Renal cortical epithelial cell (primary cell): ENCODE measurements around the gene CHST12. TPM values are rescaled to one million over a fixed set of nuclear protein-coding genes. Genes with fewer than 3 reads are reported as not detected.
"Not testable (repeated sequence)": the region's sequence is repeated elsewhere in the genome, so short reads cannot be mapped to it uniquely, and the experiment has no call there.

Source experiments
- DNase-seq: peaks from one replicate; pipeline ENCODE4 v3.0.0-alpha.2; 2011; ENCODE audit warnings: low read depth
- total RNA-seq: library from RNA; depleted of rRNA; stranded (reverse); fragments of >200 nt; gene quantifications from 2 replicates; pipeline ENCODE4 v1.2.3, GENCODE V29; 2014

Gene CHST12
- total RNA-seq, 1 donor from 2014 or later = 15.1 TPM

DNA sequence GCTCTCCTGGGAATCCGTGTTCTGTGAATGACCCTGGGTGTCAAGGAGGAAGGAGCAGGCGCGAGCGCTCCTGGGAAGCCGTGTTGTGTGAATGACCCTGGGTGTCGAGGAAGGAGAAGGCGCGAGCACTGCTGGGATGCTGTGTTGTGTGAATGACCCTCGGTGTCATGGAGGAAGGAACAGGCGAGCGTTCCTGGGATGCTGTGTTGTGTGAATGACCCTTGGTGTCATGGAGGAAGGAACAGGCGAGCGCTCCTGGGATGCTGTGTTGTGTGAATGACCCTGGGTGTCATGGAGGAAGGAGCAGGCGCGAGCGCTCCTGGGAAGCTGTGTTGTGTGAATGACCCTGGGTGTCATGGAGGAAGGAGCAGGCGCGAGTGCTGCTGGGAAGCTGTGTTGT lies 25.3 kb upstream of the CHST12 start:
- not testable (repeated sequence) for DNase-seq

DNA sequence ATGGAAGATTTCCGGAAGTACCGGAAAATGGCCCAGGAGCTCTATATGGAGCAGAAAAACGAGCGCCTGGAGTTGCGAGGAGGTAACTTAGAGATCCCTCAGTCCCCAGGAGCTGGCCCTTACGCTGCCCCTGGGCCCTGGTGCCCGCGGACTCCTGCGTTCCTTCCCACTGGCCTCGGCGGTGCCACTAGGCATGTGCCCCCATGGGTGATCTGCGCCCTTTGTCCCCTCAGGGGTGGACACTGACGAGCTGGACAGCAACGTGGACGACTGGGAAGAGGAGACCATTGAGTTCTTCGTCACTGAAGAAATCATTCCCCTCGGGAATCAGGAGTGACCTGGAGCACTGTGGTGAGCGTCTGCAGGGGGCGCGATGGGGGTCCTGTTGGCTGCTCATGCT lies 24.2 kb upstream of the CHST12 start:
- no peak for DNase-seq

DNA sequence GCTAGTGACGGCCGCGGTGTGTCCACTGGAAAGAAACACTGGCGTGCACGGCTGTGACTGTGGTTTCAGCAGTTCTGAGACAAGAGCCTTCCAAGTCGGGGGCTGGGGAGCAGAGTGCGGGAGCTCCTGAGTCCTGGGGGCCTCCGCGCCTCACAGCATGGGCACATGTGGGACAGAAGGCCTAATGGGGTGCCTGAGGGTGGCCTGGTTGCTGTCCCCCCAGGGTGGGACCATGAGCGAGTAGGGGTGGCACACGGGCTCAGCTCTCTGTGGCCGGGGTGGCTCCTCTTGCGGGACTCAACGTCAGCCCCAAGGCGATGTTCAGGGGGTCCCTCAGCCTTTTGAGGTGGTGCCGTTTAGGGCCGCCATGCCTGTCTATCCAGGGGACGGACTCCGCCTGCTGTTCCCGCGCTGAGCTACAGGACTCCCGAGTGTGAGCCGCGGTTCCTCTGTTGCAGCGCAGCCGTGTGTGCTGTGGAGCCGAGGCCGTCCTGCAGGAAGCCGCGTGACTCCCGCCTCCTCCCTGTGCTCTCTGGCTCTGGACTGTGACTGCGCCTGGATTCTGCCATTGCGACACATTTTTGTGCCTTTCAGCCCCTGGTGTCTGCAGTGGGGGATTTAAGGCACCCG lies 23.5 kb upstream of the CHST12 start:
- no peak for DNase-seq

DNA sequence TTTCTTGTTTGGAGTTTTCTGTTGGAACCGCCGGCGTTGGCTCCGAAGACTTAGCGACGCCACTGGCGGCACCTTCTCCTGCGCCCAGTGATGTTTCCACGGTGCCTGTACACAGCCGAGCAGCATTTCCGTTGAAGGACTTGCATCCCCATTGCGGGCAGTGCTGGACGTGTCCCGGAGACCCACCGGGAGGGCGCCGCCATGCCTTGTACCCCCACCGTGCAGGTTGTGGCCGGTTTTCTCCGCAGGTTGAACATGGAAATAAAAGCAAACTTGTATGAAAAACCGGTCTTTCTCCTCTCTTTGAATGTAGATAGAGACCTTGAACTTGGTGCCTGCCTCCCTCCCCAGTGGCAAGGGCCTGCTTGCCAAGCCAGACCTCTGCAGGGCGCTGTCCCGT lies 22.9 kb upstream of the CHST12 start:
- no peak for DNase-seq

DNA sequence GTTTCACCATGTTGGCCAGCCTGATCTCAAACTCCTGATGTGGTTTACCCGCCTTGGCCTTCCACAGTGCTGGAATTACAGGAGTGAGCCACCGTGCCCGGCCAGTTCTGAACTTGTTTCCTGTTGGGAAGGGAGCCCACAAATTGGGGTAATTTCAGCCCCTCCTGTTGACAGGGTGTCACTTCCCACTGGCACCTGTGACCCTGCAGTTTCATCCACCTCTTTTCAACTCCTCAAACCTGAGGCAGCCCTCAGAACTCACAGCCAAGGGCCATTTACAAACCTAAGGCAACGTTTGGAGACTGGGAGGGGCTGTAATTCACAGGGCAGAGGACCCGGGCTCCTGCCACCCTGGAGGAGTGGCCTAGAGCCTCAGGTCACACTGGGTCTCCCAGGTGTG lies 22.2 kb upstream of the CHST12 start:
- DNase-seq = no peak

DNA sequence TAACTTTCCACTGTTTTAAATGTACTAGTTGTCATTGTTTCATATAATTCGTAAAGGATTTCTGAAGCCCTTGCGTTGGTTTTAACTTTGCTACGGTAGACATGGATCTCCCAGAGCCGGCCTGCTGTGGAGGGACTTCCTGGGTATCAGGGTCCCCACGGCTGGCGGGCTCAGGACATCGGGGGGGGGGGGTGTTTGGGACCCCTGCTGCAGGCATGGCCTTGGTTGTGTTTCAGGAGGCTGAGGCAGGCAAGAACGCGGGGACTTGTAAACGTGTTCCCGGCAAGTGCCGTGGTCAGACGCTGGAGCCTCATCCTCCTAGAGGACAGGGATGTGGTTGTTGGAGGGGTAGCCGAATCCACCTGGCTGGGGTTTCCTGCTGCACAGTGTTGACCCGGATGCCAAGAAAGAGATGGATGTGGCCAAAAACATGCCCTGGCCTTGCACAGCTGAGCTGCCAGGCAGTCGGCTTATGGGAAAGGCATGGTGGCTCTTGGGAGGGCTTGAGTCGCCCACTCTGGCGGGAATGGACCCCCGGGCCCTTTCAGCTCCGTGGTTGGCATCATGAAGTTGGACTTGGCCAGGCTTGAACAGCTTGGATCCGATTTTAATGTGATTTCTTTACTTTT lies 21.4 kb upstream of the CHST12 start:
- no peak for DNase-seq

DNA sequence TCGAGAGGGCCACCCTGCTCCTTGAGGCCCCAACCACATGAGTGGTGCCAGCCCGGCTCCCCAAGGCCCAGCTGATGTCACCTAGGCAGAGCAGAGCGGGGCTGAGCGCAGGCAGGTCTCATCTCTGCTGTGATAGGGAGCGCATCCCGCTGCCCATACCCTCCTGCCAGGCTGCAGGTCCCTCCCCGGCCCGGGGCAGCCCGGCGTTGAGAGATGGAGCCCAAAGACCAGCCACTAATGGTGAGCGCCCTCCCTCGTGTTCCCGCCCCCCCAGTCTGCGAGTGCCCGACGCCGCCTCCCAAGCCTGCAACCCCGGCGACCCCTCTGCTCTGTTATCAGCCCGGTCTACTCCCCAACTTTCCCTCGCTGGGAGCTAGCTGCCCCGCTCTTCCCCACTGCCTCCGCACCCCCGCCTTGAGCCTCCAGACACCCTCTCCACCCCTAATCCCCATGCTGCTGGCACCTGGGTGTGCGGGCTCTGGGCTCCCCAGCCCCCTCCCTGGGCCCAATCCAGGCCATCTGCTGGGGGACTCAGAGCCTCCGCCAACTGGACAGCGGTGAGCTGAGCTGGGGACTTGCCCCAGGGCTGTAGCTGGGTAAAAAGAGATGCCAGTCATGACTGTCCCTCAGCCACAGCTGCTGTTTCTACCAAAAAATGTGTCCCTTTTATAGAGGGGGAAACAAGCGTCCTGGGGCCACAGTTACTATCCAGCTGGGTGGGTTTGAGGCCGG lies 19.7 kb upstream of the CHST12 start:
- no peak for DNase-seq

DNA sequence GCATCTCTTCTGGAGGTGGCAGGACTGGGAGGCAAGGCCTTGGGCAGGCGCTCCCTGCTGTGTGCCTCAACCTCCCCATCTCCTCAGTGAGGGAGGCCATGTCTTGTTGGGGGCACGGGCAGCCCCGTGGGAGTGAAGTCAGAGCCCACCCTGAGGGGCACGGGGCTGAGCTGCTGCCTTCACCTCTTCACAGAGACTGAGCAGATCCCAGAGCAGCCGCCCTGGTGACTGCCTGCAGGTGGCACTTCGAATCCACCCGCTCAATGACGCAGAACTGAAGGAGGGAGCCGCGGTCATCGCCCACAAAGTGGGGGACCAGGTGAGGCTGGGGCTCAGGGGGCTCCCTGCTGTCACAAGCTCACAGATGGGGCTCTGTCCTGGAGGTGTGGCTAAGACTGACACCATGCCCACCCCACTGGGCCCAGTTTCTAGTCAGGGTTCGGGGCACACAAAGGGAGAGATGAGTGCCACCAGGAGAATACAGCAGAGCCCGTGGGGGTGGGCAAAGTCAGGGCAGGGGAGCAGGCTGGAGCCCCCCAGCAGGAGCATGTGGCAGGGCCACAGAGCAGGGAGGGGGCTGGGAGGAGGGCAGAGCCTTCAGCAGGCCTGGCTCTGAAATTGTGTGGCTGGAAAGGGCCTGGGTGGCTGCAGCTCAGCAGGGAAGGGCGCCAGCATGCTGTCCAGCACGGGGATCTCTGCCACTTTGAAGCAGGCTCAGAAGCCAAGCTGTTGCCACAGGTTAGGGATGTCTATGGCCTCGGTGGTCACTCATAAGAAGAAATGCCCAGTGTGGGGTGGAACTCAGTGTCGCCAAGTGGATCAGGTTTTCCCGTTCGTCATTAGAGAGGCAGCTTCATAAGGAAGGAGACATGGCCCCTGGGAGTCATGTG lies 18.8 kb upstream of the CHST12 start:
- DNase-seq = no peak

DNA sequence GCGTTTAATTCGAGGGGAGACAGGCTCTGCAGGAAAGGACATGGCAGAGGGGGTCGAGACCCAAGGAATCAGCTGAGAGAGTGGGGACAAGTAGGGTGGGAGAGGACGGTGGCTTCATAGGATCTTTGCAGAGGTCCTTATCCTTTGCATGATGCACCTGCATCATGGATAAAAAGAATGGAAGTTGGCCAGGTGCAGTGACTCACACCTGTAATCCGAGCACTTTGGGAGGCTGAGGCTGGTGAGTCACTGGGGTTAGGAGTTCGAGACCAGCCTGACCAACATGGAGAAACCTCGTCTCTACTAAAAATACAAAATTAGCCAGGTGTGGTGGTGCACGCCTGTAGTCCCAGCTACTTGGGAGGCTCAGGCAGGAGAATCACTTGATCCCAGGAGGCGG lies 17.3 kb upstream of the CHST12 start:
- DNase-seq = not testable (repeated sequence)

DNA sequence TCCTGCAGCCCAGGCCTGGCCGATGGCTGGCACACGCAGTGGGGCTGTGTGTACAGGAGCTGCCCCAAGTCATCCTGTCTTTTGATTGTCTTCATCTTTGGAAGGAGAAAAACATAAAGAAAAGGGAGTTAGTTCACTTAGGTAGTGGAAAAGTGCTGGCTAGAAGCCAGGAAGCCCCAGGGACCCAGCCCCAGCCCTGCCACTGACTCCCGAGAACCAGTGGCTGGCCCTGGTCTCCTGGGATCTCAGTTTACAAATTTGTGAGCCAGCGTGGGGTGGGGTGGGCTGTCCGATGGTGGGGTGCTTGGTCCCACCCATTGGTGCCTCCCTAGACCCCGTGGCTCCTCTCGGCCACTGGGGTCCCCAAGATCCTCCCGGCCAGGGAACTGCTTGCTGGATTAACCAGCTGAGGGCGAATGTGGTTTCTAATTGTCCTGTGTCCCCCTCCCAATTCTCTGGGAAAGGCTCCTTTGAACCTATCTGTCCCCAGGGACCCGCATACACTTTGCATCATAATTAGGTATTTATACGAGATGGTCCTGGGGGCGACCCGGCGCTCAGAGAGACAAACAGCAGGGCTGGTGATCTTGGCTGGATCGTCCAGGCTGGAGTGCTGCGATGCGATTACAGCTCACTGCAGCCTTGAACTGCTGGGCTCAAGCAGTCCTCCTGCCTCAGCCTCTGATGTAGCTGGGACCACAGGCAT lies 16.3 kb upstream of the CHST12 start:
- DNase-seq = no peak

DNA sequence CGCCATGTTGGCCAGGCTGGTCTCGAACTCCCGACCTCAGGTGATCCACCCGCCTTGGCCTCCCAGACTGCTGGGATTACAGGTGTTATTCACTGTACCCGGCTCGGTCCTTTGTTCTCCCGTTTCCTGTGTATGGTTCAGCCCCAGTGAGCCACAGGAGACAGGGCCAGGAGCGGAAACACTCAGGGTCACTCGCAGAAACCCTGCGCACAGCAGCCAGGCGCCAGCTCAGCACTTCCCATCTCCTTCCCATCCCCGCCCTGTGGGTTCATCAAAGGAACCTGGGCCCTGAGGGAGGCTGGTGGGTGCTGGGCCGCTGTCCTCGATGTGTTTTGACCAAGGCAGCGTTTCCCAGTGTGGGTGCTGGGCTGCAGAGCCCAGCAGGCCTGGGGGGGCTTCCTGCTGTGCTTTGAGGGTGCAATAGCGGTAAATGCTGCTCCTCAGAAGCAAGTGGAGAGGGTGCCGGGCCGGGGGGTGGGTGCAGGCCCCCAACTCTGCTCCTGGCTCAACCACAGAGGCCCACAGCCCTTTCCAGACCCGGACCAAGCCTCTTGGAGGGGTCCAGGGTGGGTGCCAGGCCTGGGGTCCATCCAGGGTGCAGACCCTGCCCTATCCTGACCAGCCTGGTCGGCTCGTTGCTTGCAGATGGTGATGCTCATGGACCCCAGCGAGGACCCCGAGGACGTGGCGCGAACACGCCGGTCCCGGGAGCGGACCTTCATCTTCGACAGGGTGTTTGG lies 15.3 kb upstream of the CHST12 start:
- DNase-seq = peak; percentile 65

DNA sequence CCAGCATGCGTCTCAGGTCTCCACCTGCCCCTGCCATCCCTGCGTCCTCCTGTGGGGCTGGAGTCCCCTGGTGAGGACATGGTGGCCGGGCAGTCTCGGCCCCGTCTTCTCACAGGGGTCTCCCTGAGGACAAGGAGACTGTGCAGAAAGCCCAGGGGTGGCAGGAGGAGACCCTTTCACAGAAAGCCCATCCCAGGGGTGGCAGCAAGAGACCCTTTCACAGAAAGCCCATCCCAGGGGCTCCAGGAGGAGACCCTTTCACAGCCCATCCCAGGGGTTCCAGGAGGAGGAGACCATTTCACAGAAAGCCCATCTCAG lies 14.8 kb upstream of the CHST12 start:
- DNase-seq = no peak

DNA sequence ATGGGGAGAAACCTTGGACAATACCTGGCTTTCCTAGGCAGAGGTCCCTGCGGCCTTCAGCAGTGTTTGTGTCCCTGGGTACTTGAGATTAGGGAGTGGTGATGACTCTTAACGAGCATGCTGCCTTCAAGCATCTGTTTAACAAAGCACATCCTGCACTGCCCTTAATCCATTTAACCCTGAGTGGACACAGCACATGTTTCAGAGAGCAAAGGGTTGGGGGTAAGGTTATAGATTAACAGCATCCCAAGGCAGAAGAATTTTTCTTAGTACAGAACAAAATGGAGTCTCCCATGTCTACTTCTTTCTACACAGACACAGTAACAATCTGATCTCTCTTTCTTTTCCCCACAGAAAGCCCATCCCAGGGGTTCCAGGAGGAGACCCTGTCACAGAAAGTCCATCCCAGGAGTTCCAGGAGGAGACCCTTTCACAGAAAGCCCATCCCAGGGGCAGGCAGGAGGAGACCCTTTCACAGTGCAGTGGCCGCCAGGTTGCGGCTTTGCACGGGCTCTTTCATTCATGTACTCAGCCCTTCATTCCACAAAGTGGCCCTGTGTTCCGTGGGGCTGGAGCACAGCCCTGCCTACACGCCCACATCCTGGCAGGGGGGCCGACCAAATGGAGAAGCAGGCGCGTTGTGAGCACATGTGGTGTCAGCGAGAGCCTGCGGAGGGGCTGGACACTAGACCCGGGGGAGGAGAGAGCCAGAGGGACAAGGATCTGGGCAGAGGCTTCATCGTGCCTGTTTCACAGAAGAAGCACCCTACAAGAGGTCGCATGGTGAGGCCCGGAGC lies 13.2 kb upstream of the CHST12 start:
- DNase-seq = not testable (repeated sequence)

DNA sequence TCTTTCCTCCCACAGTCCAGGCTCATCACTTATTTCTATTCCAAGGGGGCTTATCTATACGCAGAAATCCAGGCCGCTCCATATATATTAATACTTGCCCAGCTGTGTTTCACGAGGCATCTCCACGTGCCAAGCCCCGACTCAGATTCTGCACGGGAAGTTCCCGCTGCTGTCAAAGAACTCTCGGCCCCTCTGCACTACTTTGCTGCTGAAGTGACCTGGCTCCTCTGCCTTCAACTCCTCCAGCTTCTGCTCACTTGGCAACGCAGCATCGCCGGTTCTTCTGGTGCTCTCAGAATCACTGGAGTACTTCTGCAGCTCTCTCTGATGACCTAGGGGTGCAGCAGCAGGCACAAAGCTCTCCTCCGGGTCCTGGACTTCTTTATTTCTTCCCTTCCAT lies 9.7 kb upstream of the CHST12 start:
- no peak for DNase-seq

DNA sequence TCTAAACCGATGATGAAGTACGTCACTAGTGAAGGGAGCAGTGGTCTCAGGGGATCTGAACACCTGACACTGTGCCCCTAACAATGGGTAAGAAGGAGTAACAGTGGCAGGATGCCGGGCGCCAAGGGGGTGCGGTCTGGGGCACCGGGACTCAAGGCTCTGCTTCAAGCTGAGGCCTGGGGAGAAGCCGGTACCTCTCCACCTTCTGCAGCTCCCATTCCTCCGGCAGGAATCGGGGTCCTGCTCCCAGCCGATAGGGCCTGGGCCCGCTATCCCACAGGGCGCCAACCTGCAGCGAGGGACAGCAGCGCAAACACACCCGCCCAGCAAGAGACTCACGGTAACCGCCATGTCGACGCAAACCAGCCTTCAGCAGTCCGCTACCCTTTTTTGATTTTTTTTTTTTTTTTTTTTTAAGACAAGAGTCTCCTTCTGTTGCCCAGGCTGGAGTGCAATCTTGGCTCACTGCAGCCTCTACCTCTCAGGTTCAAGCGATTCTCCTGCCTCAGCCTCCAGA lies 8.8 kb upstream of the CHST12 start:
- no peak for DNase-seq

DNA sequence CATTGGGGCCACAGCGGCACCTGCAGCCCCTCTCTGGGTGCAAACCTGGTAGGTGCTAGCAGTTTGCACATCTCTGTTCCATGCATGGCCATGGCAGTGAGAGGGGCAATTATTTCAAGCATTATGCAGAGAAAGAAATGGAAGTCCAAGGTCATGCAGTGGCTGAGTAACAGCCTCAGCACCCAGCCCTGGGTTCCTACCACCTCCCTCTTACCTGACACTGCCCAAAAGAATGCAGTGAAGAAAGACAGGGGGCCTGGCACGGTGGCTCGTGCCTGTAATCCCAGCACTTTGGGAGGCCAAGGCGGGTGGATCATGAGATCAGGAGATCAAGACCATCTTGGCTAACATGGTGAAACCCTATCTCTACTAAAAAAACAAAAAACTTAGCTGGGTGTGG lies 4.9 kb upstream of the CHST12 start:
- no peak for DNase-seq

DNA sequence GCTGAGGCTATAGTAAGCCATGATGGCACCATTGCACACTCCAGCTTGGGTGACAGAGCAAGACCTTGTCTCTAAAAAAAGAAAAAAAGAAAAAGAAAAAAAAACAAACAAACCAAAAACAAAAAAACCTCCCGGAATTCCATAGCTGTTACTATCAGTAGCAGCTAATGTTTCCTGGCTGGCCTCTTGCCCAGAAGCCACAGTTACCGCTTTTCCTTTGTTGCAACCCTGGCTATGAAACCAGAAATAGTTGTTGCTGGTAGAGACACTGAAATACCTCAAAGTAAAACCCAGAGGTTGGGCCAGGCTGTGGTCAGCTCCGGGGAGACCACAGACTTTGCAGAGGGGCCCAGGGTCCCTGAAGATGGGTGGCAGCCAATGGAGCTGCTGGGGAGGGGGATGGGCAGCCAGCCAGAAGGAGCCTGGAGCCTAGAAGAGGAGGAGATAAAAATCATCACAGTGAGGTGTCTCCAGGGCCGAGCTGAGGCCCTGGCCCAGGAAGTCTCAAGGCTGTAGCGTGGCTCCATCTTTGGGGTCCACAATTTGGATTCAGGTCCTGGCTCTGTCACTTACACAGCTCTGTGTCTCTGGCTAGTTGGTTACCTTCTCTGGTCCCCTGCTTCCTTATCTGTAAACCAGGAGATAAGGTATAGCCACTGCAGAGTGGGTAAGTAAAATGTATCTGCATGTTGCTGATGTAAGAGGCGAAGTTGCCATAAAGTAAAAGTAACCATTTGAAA lies 3.4 kb upstream of the CHST12 start:
- peak; percentile 96 for DNase-seq

DNA sequence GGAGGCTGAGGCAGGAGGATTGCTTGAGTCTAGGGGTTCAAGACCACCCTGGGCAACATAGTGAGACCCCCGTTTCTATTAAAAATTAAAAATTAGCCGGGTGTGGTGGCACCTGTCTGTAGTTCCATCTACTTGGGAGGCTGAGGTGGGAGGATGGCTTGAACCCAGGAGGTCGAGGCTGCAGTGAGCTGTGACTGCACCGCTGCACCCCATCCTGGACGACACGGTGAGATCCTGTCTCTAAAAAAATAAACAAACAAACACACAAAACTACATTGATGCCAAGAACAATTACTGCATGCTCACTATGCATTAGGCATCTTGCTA lies 761 bp upstream of the CHST12 start:
- no peak for DNase-seq
